HCT116 (cell line): ENCODE measurements around the gene TK1.

ENCODE experiments used
- ELF1 ChIP-seq: IDR thresholded peaks from 2 replicates; pipeline ENCODE4 v1.6.1; 2012; ENCODE audit warnings: low read depth, borderline replicate concordance
- EZH2 ChIP-seq: fragments of 200-600 bp; sonication (generic); IDR thresholded peaks from 2 replicates; pipeline ENCODE4 v1.6.1; 2017; ENCODE audit warnings: antibody characterized with exemption, mixed run types
- EZH2phosphoT487 ChIP-seq: fragments of 200-600 bp; IDR thresholded peaks from 2 replicates; pipeline ENCODE4 v1.6.1; 2018; ENCODE audit warnings: antibody characterized with exemption, borderline replicate concordance
- POLR2A ChIP-seq: IDR thresholded peaks from 2 replicates; pipeline ENCODE4 v1.7.0; 2011; ENCODE audit warnings: borderline replicate concordance; ENCODE audit not compliant: insufficient read depth, insufficient read length; ENCODE audit errors: extremely low read depth
- POLR2AphosphoS5 ChIP-seq: IDR thresholded peaks from 2 replicates; pipeline ENCODE4 v1.6.1; 2011; ENCODE audit warnings: mild to moderate bottlenecking, low read depth, low read length, moderate library complexity
- SIN3A ChIP-seq: IDR thresholded peaks from 2 replicates; pipeline ENCODE4 v1.6.1; 2012; ENCODE audit warnings: low read depth
- ZNF274 ChIP-seq: fragments of 200-500 bp; sonication (Bioruptor generic); IDR thresholded peaks from 2 replicates; pipeline ENCODE4 v1.6.1; 2014; ENCODE audit warnings: mild to moderate bottlenecking, low read depth, low read length, inconsistent platforms
- TF ChIP-seq, protein P1 (sequence below), 3 experiments: fragments of 200-600 bp in 1 of 3; sonication (generic) in 1 of 3; IDR thresholded peaks in 2 of 3; conservative IDR thresholded peaks in 1 of 3; 2 replicates each; pipeline ENCODE4 v1.5.1; 2012 to 2017; ENCODE audit warnings: low read depth in 2 of 3, low read length in 2 of 3, antibody characterized with exemption in 1 of 3, borderline replicate concordance in 1 of 3, control low read depth in 1 of 3, mild to moderate bottlenecking in 1 of 3, mixed read lengths in 1 of 3, mixed run types in 1 of 3, moderate library complexity in 1 of 3; ENCODE audit not compliant: insufficient read depth in 1 of 3

DNA sequence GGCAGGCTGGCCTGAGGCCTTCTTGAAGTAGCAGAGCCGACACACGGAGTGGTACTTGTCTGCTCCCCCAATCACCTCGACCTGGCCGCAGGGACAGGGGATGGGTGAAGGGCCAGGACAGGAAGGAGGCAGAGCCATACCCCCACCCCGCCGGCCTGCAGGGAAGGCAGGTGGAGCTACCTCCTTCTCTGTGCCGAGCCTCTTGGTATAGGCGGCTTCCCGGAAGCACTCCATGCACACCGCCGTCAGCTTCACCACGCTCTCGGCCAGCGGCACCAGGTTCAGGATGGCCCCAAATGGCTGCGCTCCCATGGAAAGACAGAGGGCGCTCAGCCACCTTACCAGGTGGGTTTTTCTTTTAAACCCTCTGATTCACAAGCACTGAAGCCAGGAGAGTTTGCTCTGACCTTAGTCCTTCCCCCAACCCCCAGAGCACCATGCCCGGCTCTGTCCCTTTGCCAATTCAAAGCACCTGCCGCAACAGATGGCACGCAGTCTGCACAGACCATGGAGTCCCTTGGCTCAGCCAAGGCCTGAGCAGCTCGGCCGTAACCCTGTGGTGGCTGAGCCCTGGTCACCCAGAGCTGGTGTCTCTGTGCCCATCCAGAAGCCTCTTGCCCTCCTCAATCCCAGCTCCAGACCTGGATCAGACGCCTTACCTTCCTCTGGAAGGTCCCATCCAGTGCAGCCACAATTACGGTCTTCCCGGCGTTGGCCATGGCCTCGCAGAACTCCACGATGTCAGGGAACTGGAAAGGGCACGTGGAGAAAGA lies 11.8 kb downstream of the TK1 start:
- TF ChIP-seq, protein P1, sequence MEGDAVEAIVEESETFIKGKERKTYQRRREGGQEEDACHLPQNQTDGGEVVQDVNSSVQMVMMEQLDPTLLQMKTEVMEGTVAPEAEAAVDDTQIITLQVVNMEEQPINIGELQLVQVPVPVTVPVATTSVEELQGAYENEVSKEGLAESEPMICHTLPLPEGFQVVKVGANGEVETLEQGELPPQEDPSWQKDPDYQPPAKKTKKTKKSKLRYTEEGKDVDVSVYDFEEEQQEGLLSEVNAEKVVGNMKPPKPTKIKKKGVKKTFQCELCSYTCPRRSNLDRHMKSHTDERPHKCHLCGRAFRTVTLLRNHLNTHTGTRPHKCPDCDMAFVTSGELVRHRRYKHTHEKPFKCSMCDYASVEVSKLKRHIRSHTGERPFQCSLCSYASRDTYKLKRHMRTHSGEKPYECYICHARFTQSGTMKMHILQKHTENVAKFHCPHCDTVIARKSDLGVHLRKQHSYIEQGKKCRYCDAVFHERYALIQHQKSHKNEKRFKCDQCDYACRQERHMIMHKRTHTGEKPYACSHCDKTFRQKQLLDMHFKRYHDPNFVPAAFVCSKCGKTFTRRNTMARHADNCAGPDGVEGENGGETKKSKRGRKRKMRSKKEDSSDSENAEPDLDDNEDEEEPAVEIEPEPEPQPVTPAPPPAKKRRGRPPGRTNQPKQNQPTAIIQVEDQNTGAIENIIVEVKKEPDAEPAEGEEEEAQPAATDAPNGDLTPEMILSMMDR (IDR thresholded peaks at IDR 0.05 in 2 of 3, conservative IDR thresholded peaks at IDR 0.05 in 1 of 3; ENCODE audit: borderline replicate concordance in 1 of 3, insufficient read depth in 1 of 3, low read depth in 2 of 3, low read length in 2 of 3): peak in 2 of 3 experiments; percentile 40 to 45; a peak in 3 of 6 replicates
- TF ChIP-seq EZH2: no peak
- TF ChIP-seq POLR2A: no peak
- TF ChIP-seq ELF1: no peak
- no peak for TF ChIP-seq EZH2phosphoT487
- TF ChIP-seq POLR2AphosphoS5: 0 out of 2 replicates have a peak, but pooled peaks have one; percentile 29
- no peak for TF ChIP-seq ZNF274
- TF ChIP-seq SIN3A: no peak
